ENCODE measurements around the gene HEPHL1. TPM values are rescaled to one million over a fixed set of nuclear protein-coding genes. Genes with fewer than 3 reads are reported as not detected.

Gene HEPHL1
- total and polyA plus RNA-seq, 5 donors from 2014 or later: not detected

DNA sequence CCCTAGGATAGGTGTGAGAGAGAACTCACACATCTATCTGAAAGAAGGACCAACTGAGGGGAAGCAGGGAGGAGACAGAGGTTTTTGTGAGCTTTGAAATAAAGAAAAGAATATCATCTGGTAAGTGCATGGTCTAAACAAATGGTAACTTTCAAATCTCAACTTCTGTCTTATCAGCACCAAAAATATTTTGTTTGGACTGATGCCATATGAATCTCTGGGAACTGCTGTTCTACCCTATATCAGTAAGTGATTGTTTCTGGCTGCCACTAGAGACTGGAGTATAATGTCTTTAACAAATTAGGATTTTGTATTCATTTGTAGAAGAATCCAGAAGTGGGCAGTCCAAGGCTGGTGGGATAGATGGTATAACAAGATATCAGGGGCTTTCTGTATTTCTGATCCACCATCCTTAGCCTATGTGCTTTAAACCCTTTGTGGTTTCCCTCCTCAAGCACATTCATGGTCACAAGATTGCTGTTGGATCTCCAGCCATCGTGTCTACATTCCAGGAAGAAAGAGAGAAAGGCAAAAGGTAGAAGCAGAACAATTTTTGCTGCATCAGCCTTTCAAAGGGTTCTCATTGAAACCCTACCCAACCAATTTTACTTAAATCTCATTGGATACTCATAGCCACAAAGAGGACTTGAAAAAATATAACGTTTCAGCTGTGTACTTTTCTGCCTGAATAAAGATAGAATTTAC, 4.7 kb downstream of the HEPHL1 start:
- no peak for ATAC-seq (ENCODE audit: low read depth in 2 of 2)
- no peaks in the 10 kb centered on the region for H3K27me3 ChIP-seq (ENCODE audit: control insufficient read depth, insufficient read depth, low read length)
- Mint-ChIP-seq H3K4me1 (no peaks in the 10 kb centered on the region), H3K4me3 (no peak overlapping the region), H3K27ac (no peak overlapping the region), H3K36me3 (no peaks in the 10 kb centered on the region), H3K9me3 (peaks cover 0 to 7% (median 1%) of the 10 kb centered on the region in 7 donors), H3K27me3 (no peaks in the 10 kb centered on the region)
- H3K4me3 ChIP-seq (ENCODE audit: low read depth, low read length): no peak overlapping the region
- no peak overlapping the region for H3K27ac ChIP-seq (ENCODE audit: insufficient read depth, low read length, poor library complexity, severe bottlenecking)
- H3K36me3 ChIP-seq (ENCODE audit: control insufficient read depth, insufficient read depth, low read length): no peaks in the 10 kb centered on the region
- H3K4me1 ChIP-seq (ENCODE audit: control insufficient read depth, insufficient read depth, low read length, poor library complexity, severe bottlenecking): no peaks in the 10 kb centered on the region
- H3K9me3 ChIP-seq (ENCODE audit: control insufficient read depth in 2 of 2, low read length in 2 of 2): no peaks in the 10 kb centered on the region
- no peak for DNase-seq

DNA sequence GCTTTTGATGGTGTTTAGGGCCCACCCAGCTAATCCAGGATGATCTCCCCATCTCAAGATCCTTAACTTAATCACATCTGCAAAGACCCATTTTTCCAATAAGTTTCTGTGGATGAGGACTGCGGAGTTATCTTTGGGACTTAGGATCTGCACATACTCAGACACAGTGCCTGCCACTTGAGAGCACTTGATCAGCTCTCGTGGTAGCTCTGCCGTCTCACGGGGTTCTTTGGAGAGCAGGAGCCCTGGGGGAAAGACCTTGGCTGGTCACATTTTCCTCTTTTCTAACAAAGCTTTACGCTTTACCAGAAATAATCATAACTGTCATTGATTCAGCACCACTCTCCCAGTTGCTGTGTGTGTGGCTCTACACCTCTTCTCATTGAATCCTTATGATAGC, 6.1 kb downstream of the HEPHL1 start:
- Mint-ChIP-seq H3K4me1 (no peaks in the 10 kb centered on the region), H3K4me3 (no peak overlapping the region), H3K27me3 (no peaks in the 10 kb centered on the region), H3K9me3 (peaks cover 0 to 7% (median 0%) of the 10 kb centered on the region in 7 donors), H3K36me3 (no peaks in the 10 kb centered on the region), H3K27ac (no peak overlapping the region)
- Histone ChIP-seq H3K27me3 (ENCODE audit: control insufficient read depth, insufficient read depth, low read length) (no peaks in the 10 kb centered on the region), H3K4me1 (ENCODE audit: control insufficient read depth, insufficient read depth, low read length, poor library complexity, severe bottlenecking) (no peaks in the 10 kb centered on the region), H3K9me3 (ENCODE audit: control insufficient read depth in 2 of 2, low read length in 2 of 2) (no peaks in the 10 kb centered on the region), H3K36me3 (ENCODE audit: control insufficient read depth, insufficient read depth, low read length) (no peaks in the 10 kb centered on the region), H3K4me3 (ENCODE audit: low read depth, low read length) (no peak overlapping the region), H3K27ac (ENCODE audit: insufficient read depth, low read length, poor library complexity, severe bottlenecking) (no peak overlapping the region)
- DNase-seq (no peak), ATAC-seq (ENCODE audit: low read depth in 2 of 2) (no peak)

DNA sequence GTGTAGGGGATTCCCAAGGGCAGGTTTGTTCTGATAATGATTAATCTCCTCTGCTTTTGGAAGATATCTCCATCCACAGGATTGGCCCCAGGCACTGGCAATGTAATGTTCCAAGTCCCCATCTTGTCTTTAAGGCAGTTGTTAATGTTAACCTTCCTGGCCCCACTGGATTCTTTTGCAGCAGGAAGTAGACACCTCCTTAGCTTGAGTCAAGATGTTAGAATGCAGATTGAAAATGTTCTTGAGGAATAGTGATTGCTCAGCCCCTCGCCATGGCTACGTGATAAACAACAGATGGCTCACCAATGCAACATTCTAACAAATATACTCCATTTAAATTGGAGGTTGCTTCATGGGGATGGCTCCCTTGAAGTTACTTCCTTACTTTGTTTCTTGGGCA, 7.3 kb downstream of the HEPHL1 start:
- Mint-ChIP-seq H3K27ac (no peak overlapping the region), H3K27me3 (no peaks in the 10 kb centered on the region), H3K9me3 (peaks cover 0 to 5% (median 0%) of the 10 kb centered on the region in 7 donors), H3K4me1 (no peaks in the 10 kb centered on the region), H3K36me3 (no peaks in the 10 kb centered on the region), H3K4me3 (no peak overlapping the region)
- Histone ChIP-seq H3K27me3 (ENCODE audit: control insufficient read depth, insufficient read depth, low read length) (no peaks in the 10 kb centered on the region), H3K27ac (ENCODE audit: insufficient read depth, low read length, poor library complexity, severe bottlenecking) (no peak overlapping the region), H3K9me3 (ENCODE audit: control insufficient read depth in 2 of 2, low read length in 2 of 2) (no peaks in the 10 kb centered on the region), H3K4me3 (ENCODE audit: low read depth, low read length) (no peak overlapping the region), H3K4me1 (ENCODE audit: control insufficient read depth, insufficient read depth, low read length, poor library complexity, severe bottlenecking) (no peaks in the 10 kb centered on the region), H3K36me3 (ENCODE audit: control insufficient read depth, insufficient read depth, low read length) (no peaks in the 10 kb centered on the region)
- no peak for ATAC-seq (ENCODE audit: low read depth in 2 of 2)
- no peak for DNase-seq

DNA sequence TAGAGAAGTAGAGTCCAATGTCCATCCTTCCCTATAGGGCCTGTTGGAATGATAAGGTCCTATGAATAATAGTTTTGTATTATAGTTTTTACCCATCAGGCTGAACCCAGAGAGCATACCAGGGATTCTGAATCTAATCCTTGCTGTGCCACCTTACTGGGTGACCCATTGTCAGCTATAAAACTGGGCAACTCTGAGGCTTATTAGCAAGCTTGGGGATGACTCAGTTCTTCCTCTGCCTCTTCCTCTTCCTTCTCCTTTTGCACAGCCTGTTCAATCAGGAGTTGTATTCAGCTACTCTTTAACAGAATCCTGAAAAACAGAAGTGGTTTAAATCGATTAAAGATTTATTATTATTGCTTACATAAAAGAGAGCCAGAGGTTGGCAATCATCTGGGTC, 8.9 kb downstream of the HEPHL1 start:
- no peak for ATAC-seq (ENCODE audit: low read depth in 2 of 2)
- H3K36me3 ChIP-seq (ENCODE audit: control insufficient read depth, insufficient read depth, low read length): no peaks in the 10 kb centered on the region
- no peak overlapping the region for H3K27ac ChIP-seq (ENCODE audit: insufficient read depth, low read length, poor library complexity, severe bottlenecking)
- Mint-ChIP-seq H3K4me1 (no peaks in the 10 kb centered on the region), H3K4me3 (no peak overlapping the region), H3K27me3 (no peaks in the 10 kb centered on the region), H3K36me3 (no peaks in the 10 kb centered on the region), H3K27ac (no peak overlapping the region), H3K9me3 (peaks cover 0 to 5% (median 2%) of the 10 kb centered on the region in 7 donors)
- no peaks in the 10 kb centered on the region for H3K9me3 ChIP-seq (ENCODE audit: control insufficient read depth in 2 of 2, low read length in 2 of 2)
- no peaks in the 10 kb centered on the region for H3K4me1 ChIP-seq (ENCODE audit: control insufficient read depth, insufficient read depth, low read length, poor library complexity, severe bottlenecking)
- no peaks in the 10 kb centered on the region for H3K27me3 ChIP-seq (ENCODE audit: control insufficient read depth, insufficient read depth, low read length)
- DNase-seq: no peak
- H3K4me3 ChIP-seq (ENCODE audit: low read depth, low read length): no peak overlapping the region

DNA sequence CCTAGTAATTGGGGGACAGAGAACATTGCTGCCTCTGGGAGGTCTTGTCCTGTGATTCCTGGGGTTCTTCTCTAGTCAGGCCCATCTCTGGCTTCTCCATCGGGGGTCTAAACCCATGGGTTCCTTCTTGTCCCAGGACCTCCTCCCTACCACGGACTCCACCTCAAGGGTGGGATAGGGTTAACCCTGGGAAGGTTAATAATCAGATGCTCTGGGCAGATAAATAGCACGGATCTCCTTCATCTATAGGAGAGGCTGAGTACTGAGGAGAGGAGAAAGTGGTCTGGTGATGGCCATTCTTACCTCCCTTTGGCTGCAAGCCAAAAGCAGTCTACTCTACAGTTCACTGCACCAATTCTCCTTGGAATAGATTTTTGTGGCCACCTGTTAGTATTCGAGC, 10.5 kb downstream of the HEPHL1 start:
- no peaks in the 10 kb centered on the region for H3K4me1 Mint-ChIP-seq
- no peak overlapping the region for H3K27ac Mint-ChIP-seq
- H3K9me3 ChIP-seq (ENCODE audit: control insufficient read depth in 2 of 2, low read length in 2 of 2): no peaks in the 10 kb centered on the region

DNA sequence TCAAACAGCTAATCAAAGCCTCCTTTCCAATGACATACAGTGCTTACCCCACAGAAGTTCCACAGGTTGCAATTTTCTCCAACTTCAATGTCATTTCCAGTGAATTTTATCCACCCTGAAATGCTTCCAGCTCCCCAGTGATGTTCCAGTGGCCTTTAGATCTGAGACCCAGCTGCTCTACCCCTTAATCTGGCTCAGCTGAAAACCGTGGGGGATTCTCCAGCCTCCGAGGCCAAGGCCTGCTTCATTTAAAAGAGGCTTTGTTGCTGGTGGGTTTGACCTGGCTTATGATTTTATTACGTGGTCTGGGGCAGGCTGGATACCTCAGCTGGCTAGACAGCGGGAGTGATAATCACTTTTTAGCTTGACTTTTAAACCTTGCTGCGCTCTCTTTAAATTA, 10.9 kb downstream of the HEPHL1 start:
- Mint-ChIP-seq H3K9me3 (peaks cover 0 to 9% (median 0%) of the 10 kb centered on the region in 7 donors), H3K27me3 (no peaks in the 10 kb centered on the region), H3K27ac (no peak overlapping the region), H3K4me1 (no peaks in the 10 kb centered on the region), H3K4me3 (no peak overlapping the region), H3K36me3 (no peaks in the 10 kb centered on the region)
- no peak for ATAC-seq (ENCODE audit: low read depth in 2 of 2)
- H3K36me3 ChIP-seq (ENCODE audit: control insufficient read depth, insufficient read depth, low read length): no peaks in the 10 kb centered on the region
- H3K27me3 ChIP-seq (ENCODE audit: control insufficient read depth, insufficient read depth, low read length): no peaks in the 10 kb centered on the region
- H3K4me1 ChIP-seq (ENCODE audit: control insufficient read depth, insufficient read depth, low read length, poor library complexity, severe bottlenecking): no peaks in the 10 kb centered on the region
- H3K27ac ChIP-seq (ENCODE audit: insufficient read depth, low read length, poor library complexity, severe bottlenecking): no peak overlapping the region
- no peaks in the 10 kb centered on the region for H3K9me3 ChIP-seq (ENCODE audit: control insufficient read depth in 2 of 2, low read length in 2 of 2)
- H3K4me3 ChIP-seq (ENCODE audit: low read depth, low read length): no peak overlapping the region
- DNase-seq: no peak

More for the DNA sequence above, 10.5 kb downstream of the HEPHL1 start:
- no peak overlapping the region for H3K27ac ChIP-seq (ENCODE audit: insufficient read depth, low read length, poor library complexity, severe bottlenecking)
- H3K4me3 ChIP-seq (ENCODE audit: low read depth, low read length): no peak overlapping the region
- Mint-ChIP-seq H3K4me3 (no peak overlapping the region), H3K27me3 (no peaks in the 10 kb centered on the region), H3K9me3 (peaks cover 0 to 11% (median 0%) of the 10 kb centered on the region in 7 donors), H3K36me3 (no peaks in the 10 kb centered on the region)
- ATAC-seq (ENCODE audit: low read depth in 2 of 2) (no peak), DNase-seq (no peak)
- no peaks in the 10 kb centered on the region for H3K4me1 ChIP-seq (ENCODE audit: control insufficient read depth, insufficient read depth, low read length, poor library complexity, severe bottlenecking)
- no peaks in the 10 kb centered on the region for H3K36me3 ChIP-seq (ENCODE audit: control insufficient read depth, insufficient read depth, low read length)
- no peaks in the 10 kb centered on the region for H3K27me3 ChIP-seq (ENCODE audit: control insufficient read depth, insufficient read depth, low read length)

DNA sequence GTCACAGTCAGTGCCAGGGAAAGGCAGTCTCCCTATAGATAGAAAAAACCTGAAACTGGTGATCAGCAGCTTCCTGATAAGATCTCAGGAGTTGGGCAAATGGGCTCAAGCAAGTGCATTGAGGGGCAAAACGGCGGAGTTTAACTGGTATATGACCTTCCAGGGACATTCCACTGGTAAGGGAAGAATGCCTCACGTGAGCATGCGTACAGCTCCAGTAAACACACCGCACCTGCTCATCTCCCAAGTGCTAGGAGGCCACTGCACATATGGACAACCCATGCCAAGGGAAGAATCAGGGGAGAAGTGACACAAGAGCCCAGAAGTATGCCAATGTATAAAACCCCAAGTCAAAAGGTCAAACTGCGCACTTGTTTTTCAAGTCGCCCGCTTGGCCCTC, 11.6 kb downstream of the HEPHL1 start:
- H3K9me3 Mint-ChIP-seq: peaks cover 0 to 8% (median 0%) of the 10 kb centered on the region in 7 donors

DNA sequence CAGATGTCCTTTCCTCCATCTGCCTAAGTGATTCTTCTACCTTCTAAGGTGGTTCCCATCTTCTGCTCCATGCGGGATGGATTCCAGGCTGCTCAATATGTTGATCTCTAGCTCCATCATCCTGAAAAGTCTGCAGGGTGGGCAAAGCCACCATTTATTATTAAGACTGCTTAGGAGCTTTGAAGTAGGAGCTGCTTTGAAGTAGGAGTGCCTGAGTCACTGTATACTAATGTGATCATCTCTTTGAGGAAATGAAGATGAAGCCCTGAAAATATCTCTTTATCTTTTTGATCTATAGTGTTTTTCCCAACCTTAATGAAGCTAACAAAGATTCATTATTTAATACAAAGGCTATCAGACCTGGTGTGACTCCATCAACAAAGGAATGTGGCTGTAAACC, 13.1 kb downstream of the HEPHL1 start:
- Histone ChIP-seq H3K27me3 (ENCODE audit: control insufficient read depth, insufficient read depth, low read length) (no peaks in the 10 kb centered on the region), H3K9me3 (ENCODE audit: control insufficient read depth in 2 of 2, low read length in 2 of 2) (no peaks in the 10 kb centered on the region), H3K27ac (ENCODE audit: insufficient read depth, low read length, poor library complexity, severe bottlenecking) (no peak overlapping the region), H3K4me1 (ENCODE audit: control insufficient read depth, insufficient read depth, low read length, poor library complexity, severe bottlenecking) (no peaks in the 10 kb centered on the region), H3K36me3 (ENCODE audit: control insufficient read depth, insufficient read depth, low read length) (no peaks in the 10 kb centered on the region), H3K4me3 (ENCODE audit: low read depth, low read length) (no peak overlapping the region)
- H3K36me3 Mint-ChIP-seq: no peaks in the 10 kb centered on the region
- no peak overlapping the region for H3K27ac Mint-ChIP-seq
- DNase-seq (no peak), ATAC-seq (ENCODE audit: low read depth in 2 of 2) (no peak)
- H3K4me3 Mint-ChIP-seq: no peak overlapping the region
- peaks cover 0 to 8% (median 0%) of the 10 kb centered on the region in 7 donors for H3K9me3 Mint-ChIP-seq
- H3K27me3 Mint-ChIP-seq: no peaks in the 10 kb centered on the region
- no peaks in the 10 kb centered on the region for H3K4me1 Mint-ChIP-seq

More for the DNA sequence above, 11.6 kb downstream of the HEPHL1 start:
- Histone ChIP-seq H3K4me3 (ENCODE audit: low read depth, low read length) (no peak overlapping the region), H3K4me1 (ENCODE audit: control insufficient read depth, insufficient read depth, low read length, poor library complexity, severe bottlenecking) (no peaks in the 10 kb centered on the region), H3K9me3 (ENCODE audit: control insufficient read depth in 2 of 2, low read length in 2 of 2) (no peaks in the 10 kb centered on the region), H3K27me3 (ENCODE audit: control insufficient read depth, insufficient read depth, low read length) (no peaks in the 10 kb centered on the region), H3K27ac (ENCODE audit: insufficient read depth, low read length, poor library complexity, severe bottlenecking) (no peak overlapping the region), H3K36me3 (ENCODE audit: control insufficient read depth, insufficient read depth, low read length) (no peaks in the 10 kb centered on the region)
- H3K36me3 Mint-ChIP-seq: no peaks in the 10 kb centered on the region
- no peaks in the 10 kb centered on the region for H3K27me3 Mint-ChIP-seq
- H3K27ac Mint-ChIP-seq: no peak overlapping the region
- no peak overlapping the region for H3K4me3 Mint-ChIP-seq
- DNase-seq (no peak), ATAC-seq (ENCODE audit: low read depth in 2 of 2) (no peak)
- H3K4me1 Mint-ChIP-seq: no peaks in the 10 kb centered on the region
